ENCODE measurements around the gene RBAK.
"Not testable (repeated sequence)": the region's sequence is repeated elsewhere in the genome, so short reads cannot be mapped to it uniquely, and the experiment has no call there.

RBAK gene

GRCh38 chr7:5050676-5051075 is 5.0 kb downstream of the RBAK start:
- DNase-seq = no peak

GRCh38 chr7:5051731-5052130 is 6.1 kb downstream of the RBAK start:
- DNase-seq = not testable (repeated sequence)

GRCh38 chr7:5053175-5053574 is 7.5 kb downstream of the RBAK start:
- no peak for DNase-seq

GRCh38 chr7:5063698-5064097 is 18.0 kb downstream of the RBAK start:
- DNase-seq = no peak

GRCh38 chr7:5064391-5065106 is 18.9 kb downstream of the RBAK start:
- no peak for DNase-seq

GRCh38 chr7:5065107-5065407 is 19.4 kb downstream of the RBAK start:
- DNase-seq = no peak

- DNase-seq = no peak
Measured at GRCh38 chr7:5068521-5068920, 22.9 kb downstream of the RBAK start.

GRCh38 chr7:5070206-5070605 is 24.5 kb downstream of the RBAK start:
- no peak for DNase-seq

GRCh38 chr7:5075187-5075586 is 29.5 kb downstream of the RBAK start:
- not testable (repeated sequence) for DNase-seq

GRCh38 chr7:5077740-5078139 is 32.1 kb downstream of the RBAK start:
- peak in 5 of 56 donors; percentile 5 to 12 (median 10) for DNase-seq

GRCh38 chr7:5082806-5083205 is 37.1 kb downstream of the RBAK start:
- no peak for DNase-seq

GRCh38 chr7:5083311-5083711 is 37.7 kb downstream of the RBAK start:
- DNase-seq = no peak

- no peak for DNase-seq
Measured at GRCh38 chr7:5086256-5086655, 40.6 kb downstream of the RBAK start.

GRCh38 chr7:5088228-5088833 is 42.7 kb downstream of the RBAK start:
- DNase-seq = not testable (repeated sequence)

- no peak for DNase-seq
Measured at GRCh38 chr7:5088906-5089305, 43.2 kb downstream of the RBAK start.

GRCh38 chr7:5093948-5094347 is 48.3 kb downstream of the RBAK start:
- no peak for DNase-seq

- no peak for DNase-seq
Measured at GRCh38 chr7:5094641-5095040, 49.0 kb downstream of the RBAK start.

GRCh38 chr7:5116359-5116758 is 70.7 kb downstream of the RBAK start:
- no peak for DNase-seq

GRCh38 chr7:5117095-5117970 is 71.7 kb downstream of the RBAK start:
- no peak for DNase-seq
